Measurements from ENCODE around the gene CMIP. TPM values are rescaled to one million over a fixed set of nuclear protein-coding genes. Genes with fewer than 3 reads are reported as not detected.

The CMIP gene
- total RNA-seq, 1 donor from 2014 or later, result 163 TPM

DNA sequence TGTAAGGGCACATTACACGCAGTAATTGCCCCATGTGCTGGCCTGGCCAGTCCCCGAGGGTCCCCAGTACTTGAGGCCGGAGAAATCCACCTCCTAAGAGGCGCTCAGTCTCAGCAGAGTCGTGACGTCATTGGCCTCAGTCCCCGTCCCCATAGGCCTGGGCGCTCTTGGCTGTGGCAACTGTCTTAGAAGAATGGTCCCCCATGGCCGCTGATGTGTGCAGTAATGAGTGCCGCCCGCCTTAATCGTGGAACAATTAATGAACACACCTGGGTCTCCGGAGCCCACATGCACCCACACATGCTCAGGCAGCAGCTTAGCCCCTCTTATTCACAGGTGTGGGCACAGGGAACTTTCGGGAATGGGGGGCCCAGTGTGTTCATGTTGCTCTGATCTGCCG is 248.0 kb downstream of the CMIP start:
- Mint-ChIP-seq H3K4me1 (ENCODE audit: low read depth, unreplicated experiment) (peaks cover 35% of the 10 kb centered on the region), H3K36me3 (ENCODE audit: unreplicated experiment) (peaks cover 12% of the 10 kb centered on the region), H3K9me3 (ENCODE audit: unreplicated experiment) (peaks cover 10% of the 10 kb centered on the region), H3K27me3 (ENCODE audit: unreplicated experiment) (peaks cover 14% of the 10 kb centered on the region), H3K27ac (ENCODE audit: unreplicated experiment) (peak overlapping the region; percentile 43), H3K4me3 (ENCODE audit: unreplicated experiment) (no peak overlapping the region)
- TF ChIP-seq, protein P1, sequence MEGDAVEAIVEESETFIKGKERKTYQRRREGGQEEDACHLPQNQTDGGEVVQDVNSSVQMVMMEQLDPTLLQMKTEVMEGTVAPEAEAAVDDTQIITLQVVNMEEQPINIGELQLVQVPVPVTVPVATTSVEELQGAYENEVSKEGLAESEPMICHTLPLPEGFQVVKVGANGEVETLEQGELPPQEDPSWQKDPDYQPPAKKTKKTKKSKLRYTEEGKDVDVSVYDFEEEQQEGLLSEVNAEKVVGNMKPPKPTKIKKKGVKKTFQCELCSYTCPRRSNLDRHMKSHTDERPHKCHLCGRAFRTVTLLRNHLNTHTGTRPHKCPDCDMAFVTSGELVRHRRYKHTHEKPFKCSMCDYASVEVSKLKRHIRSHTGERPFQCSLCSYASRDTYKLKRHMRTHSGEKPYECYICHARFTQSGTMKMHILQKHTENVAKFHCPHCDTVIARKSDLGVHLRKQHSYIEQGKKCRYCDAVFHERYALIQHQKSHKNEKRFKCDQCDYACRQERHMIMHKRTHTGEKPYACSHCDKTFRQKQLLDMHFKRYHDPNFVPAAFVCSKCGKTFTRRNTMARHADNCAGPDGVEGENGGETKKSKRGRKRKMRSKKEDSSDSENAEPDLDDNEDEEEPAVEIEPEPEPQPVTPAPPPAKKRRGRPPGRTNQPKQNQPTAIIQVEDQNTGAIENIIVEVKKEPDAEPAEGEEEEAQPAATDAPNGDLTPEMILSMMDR (IDR thresholded peaks at IDR 0.05; ENCODE audit: partially characterized antibody, unreplicated experiment), result no peak
- DNase-seq, result no peak

DNA sequence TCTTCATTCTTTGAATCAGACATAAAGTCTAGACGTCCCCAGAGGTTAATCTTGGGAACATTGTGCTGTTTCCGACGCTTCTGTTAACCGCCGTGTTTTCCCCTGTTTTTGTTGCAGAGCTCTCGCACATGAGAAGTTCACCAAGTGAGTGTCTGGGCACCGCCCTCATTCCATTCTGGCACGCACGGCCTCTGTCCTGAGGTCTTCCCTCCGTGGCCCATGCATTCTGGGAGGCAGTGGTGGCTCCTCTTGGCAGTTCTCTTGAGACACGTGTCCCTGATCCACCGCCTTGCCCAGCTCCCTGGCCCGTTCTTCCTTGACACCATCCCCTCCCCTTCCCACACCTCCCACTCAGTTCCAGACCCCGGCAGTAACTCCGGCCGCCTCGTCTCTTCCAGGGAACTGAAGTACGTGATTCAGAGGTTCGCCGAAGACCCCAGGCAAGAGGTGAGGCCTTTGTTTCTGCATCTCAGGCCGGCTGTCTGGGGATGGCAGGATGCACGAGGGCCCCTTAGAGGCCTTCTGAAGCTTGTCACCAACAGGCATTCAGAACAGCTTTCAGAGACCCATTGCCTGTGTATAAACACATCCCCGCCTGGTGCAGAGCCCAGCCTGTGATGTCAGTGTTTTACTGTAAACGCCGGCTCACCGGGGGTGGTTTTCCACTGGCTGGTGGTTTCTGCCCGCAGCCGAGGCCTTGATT is 248.6 kb downstream of the CMIP start:
- H3K36me3 Mint-ChIP-seq (ENCODE audit: unreplicated experiment), result peaks cover 12% of the 10 kb centered on the region
- H3K27me3 Mint-ChIP-seq (ENCODE audit: unreplicated experiment), result peaks cover 14% of the 10 kb centered on the region
- H3K27ac Mint-ChIP-seq (ENCODE audit: unreplicated experiment), result peak overlapping the region; percentile 43
- no peak overlapping the region for H3K4me3 Mint-ChIP-seq (ENCODE audit: unreplicated experiment)
- no peak for DNase-seq
- TF ChIP-seq, protein P1 (IDR thresholded peaks at IDR 0.05; ENCODE audit: partially characterized antibody, unreplicated experiment), result no peak
- peaks cover 32% of the 10 kb centered on the region for H3K4me1 Mint-ChIP-seq (ENCODE audit: low read depth, unreplicated experiment)
- peaks cover 10% of the 10 kb centered on the region for H3K9me3 Mint-ChIP-seq (ENCODE audit: unreplicated experiment)

DNA sequence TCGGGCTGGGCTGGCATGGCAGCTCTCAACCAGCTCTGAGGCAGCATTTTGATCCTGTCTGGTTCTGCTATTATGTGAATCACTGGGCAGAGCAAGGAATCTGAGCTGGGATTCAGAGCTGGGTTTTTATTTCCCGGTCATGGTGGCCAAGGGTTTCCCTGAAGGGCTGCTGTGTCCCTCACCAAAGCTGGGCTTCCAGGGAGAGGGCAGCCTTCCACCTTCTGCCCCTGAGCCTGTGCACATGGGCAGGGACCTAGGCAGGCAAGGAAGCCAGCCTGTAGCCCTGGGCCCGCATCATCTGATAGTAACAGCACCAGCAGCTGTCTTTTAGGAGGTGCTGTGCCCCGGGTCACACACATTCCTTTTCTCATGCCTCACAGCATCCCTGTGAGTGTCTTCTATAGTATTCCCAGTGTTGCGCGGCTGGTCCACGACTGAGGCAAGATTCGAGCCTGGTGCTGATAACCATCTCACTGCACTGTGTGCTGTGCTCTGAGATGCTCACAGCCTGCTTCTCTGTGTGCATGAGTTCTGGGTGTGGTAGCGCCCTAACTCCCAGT is 249.2 kb downstream of the CMIP start:
- Mint-ChIP-seq H3K4me1 (ENCODE audit: low read depth, unreplicated experiment) (peaks cover 32% of the 10 kb centered on the region), H3K9me3 (ENCODE audit: unreplicated experiment) (peaks cover 10% of the 10 kb centered on the region), H3K36me3 (ENCODE audit: unreplicated experiment) (peaks cover 12% of the 10 kb centered on the region), H3K4me3 (ENCODE audit: unreplicated experiment) (peak overlapping the region; percentile 25), H3K27me3 (ENCODE audit: unreplicated experiment) (peaks cover 14% of the 10 kb centered on the region), H3K27ac (ENCODE audit: unreplicated experiment) (peak overlapping the region; percentile 66)
- no peak for DNase-seq
- TF ChIP-seq, protein P1 (IDR thresholded peaks at IDR 0.05; ENCODE audit: partially characterized antibody, unreplicated experiment), result no peak

DNA sequence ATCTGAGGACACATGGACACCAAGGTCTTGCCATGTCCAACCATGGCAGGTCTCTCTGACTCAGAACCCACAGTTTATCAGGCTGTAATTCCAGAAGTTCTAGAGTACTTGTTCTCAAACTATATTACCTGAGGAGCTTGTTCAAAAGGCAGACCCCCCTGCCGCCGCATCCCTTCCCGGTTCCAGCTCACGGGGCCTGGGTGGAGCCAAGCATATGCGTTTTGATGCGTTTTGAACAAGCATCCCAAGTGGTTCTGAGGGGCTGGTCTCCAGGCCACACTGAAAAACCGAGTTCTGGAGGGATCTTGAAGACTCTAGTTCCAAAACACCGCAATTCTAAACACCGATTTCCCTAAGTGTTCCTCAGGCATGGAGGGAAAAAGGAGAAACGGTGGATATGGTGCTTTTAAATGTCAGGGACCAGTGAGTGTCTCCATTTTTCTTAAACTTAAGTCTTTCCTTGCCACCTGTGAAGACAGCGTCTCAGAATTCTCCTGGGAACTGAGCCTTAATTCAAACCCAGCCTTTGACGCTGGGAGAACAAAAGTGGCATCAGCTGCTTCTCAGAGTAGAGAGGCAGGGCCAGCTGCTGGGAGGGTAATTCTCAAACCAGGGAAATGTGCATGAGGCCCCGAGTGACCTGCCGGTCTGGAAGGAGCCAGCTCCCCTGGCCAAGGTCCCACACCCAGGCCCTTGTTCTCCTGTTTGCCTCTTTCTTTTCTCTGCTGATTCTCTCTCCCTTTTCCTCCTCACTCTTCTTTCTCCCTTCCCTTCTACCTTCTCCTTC is 250.1 kb downstream of the CMIP start:
- H3K4me3 Mint-ChIP-seq (ENCODE audit: unreplicated experiment), result peak overlapping the region; percentile 56
- TF ChIP-seq, protein P1 (IDR thresholded peaks at IDR 0.05; ENCODE audit: partially characterized antibody, unreplicated experiment), result no peak
- peaks cover 14% of the 10 kb centered on the region for H3K27me3 Mint-ChIP-seq (ENCODE audit: unreplicated experiment)
- no peak for DNase-seq
- peaks cover 12% of the 10 kb centered on the region for H3K36me3 Mint-ChIP-seq (ENCODE audit: unreplicated experiment)
- peaks cover 10% of the 10 kb centered on the region for H3K9me3 Mint-ChIP-seq (ENCODE audit: unreplicated experiment)
- peak overlapping the region; percentile 91 for H3K27ac Mint-ChIP-seq (ENCODE audit: unreplicated experiment)
- peaks cover 32% of the 10 kb centered on the region for H3K4me1 Mint-ChIP-seq (ENCODE audit: low read depth, unreplicated experiment)

Measured in glutamatergic neuron (in vitro differentiated cells).